Ishikawa (cell line): ENCODE results near the gene HOXA9.

ENCODE experiments used
- CEBPB ChIP-seq: IDR thresholded peaks from 2 replicates; pipeline ENCODE4 v1.6.1; 2012
- CREB1 ChIP-seq: IDR thresholded peaks from 2 replicates; pipeline ENCODE4 v1.6.1; 2012; ENCODE audit warnings: low read depth
- EGR1 ChIP-seq: IDR thresholded peaks from 2 replicates; pipeline ENCODE4 v1.6.1; 2012
- EP300 ChIP-seq: IDR thresholded peaks from 2 replicates; pipeline ENCODE4 v1.6.1; 2012; ENCODE audit warnings: borderline replicate concordance
- FOXM1 ChIP-seq: IDR thresholded peaks from 2 replicates; pipeline ENCODE4 v1.6.1; 2012; ENCODE audit warnings: low read depth, borderline replicate concordance
- MAX ChIP-seq: IDR thresholded peaks from 2 replicates; pipeline ENCODE4 v1.6.1; 2012
- RAD21 ChIP-seq: IDR thresholded peaks from 2 replicates; pipeline ENCODE4 v1.6.1; 2012; ENCODE audit warnings: low read depth
- REST ChIP-seq: IDR thresholded peaks from 2 replicates; pipeline ENCODE4 v1.6.1; 2012; ENCODE audit warnings: low read depth, mild to moderate bottlenecking
- TAF1 ChIP-seq: IDR thresholded peaks from 2 replicates; pipeline ENCODE4 v1.6.1; 2012; ENCODE audit warnings: low read depth, mild to moderate bottlenecking
- TCF12 ChIP-seq: IDR thresholded peaks from 2 replicates; pipeline ENCODE4 v1.6.1; 2012; ENCODE audit warnings: low read depth
- TEAD4 ChIP-seq: IDR thresholded peaks from 2 replicates; pipeline ENCODE4 v1.6.1; 2012
- USF1 ChIP-seq: IDR thresholded peaks from 2 replicates; pipeline ENCODE4 v1.6.1; 2012
- YY1 ChIP-seq: IDR thresholded peaks from 2 replicates; pipeline ENCODE4 v1.6.1; 2012; ENCODE audit warnings: low read depth
- ZBTB7A ChIP-seq: IDR thresholded peaks from 2 replicates; pipeline ENCODE4 v1.6.1; 2012; ENCODE audit warnings: low read depth

GRCh38 chr7:27172315-27172774 lies 7.0 kb upstream of the HOXA9 start:
- TF ChIP-seq MAX = no peak
- no peak for TF ChIP-seq RAD21
- no peak for TF ChIP-seq TAF1
- no peak for TF ChIP-seq EP300
- no peak for TF ChIP-seq FOXM1
- no peak for TF ChIP-seq CREB1
- TF ChIP-seq TCF12 = no peak
- no peak for TF ChIP-seq EGR1
- TF ChIP-seq REST = no peak
- TF ChIP-seq CEBPB = no peak
- TF ChIP-seq YY1 = no peak
- TF ChIP-seq USF1 = no peak
- no peak for TF ChIP-seq ZBTB7A
- TF ChIP-seq TEAD4 = no peak
